Osteoblast (primary cell): ENCODE measurements around the gene ARHGAP31. TPM values are rescaled to one million over a fixed set of nuclear protein-coding genes. Genes with fewer than 3 reads are reported as not detected.
"Not testable (repeated sequence)": the region's sequence is repeated elsewhere in the genome, so short reads cannot be mapped to it uniquely, and the experiment has no call there.

ENCODE experiments used
- DNase-seq: peaks from one replicate; pipeline ENCODE4 v3.0.0; 2011; ENCODE audit warnings: low spot score, mixed read lengths; ENCODE audit not compliant: insufficient read length; ENCODE audit errors: missing footprints
- H2AFZ ChIP-seq: 2 replicates; pipeline ENCODE4 v1.6.0; 2011; ENCODE audit warnings: mild to moderate bottlenecking, low read length
- H3K27ac ChIP-seq: 2 replicates; pipeline ENCODE4 v1.5.1; 2011; ENCODE audit warnings: mild to moderate bottlenecking, low read depth, low read length, moderate library complexity
- H3K27me3 ChIP-seq: 2 replicates; pipeline ENCODE4 v1.6.0; 2012; ENCODE audit warnings: mild to moderate bottlenecking, control low read depth, inconsistent platforms, low read length, moderate library complexity; ENCODE audit not compliant: insufficient read depth
- H3K36me3 ChIP-seq: 2 replicates; pipeline ENCODE4 v1.5.1; 2011; ENCODE audit warnings: mild to moderate bottlenecking, low read length, control low read depth, moderate library complexity; ENCODE audit not compliant: insufficient read depth
- H3K4me1 ChIP-seq: 2 replicates; pipeline ENCODE4 v1.5.1; 2011; ENCODE audit warnings: mild to moderate bottlenecking, low read length, control low read depth, moderate library complexity; ENCODE audit not compliant: insufficient read depth
- H3K4me2 ChIP-seq: 2 replicates; pipeline ENCODE4 v1.6.0; 2011; ENCODE audit warnings: mild to moderate bottlenecking, low read length; ENCODE audit not compliant: insufficient read depth
- H3K4me3 ChIP-seq: fragments of 200-600 bp; sonication (generic); 3 replicates; pipeline ENCODE4 v1.5.1; 2012; ENCODE audit warnings: mild to moderate bottlenecking, low read length, inconsistent platforms; ENCODE audit not compliant: insufficient read depth
- H3K79me2 ChIP-seq: 2 replicates; pipeline ENCODE4 v1.6.0; 2012; ENCODE audit warnings: mild to moderate bottlenecking, low read length, control low read depth, inconsistent platforms; ENCODE audit not compliant: insufficient read depth
- H3K9me3 ChIP-seq: 2 replicates; pipeline ENCODE4 v1.5.1; 2011; ENCODE audit warnings: low read depth, low read length, control low read depth
- H4K20me1 ChIP-seq: 2 replicates; pipeline ENCODE4 v1.6.0; 2012; ENCODE audit warnings: mild to moderate bottlenecking, low read length, control low read depth; ENCODE audit not compliant: insufficient read depth
- total RNA-seq: library from RNA; depleted of rRNA; stranded (reverse); fragments of >200 nt; gene quantifications from 2 replicates; pipeline ENCODE4 v1.2.3, GENCODE V29; 2012
- TF ChIP-seq, protein P1 (sequence below): IDR thresholded peaks from 2 replicates; pipeline ENCODE4 v1.5.1; 2011; ENCODE audit warnings: mild to moderate bottlenecking, low read depth, low read length, moderate library complexity; ENCODE audit errors: extremely low read depth

ARHGAP31 gene
- total RNA-seq, 1 donor, result 56.5 TPM

DNA sequence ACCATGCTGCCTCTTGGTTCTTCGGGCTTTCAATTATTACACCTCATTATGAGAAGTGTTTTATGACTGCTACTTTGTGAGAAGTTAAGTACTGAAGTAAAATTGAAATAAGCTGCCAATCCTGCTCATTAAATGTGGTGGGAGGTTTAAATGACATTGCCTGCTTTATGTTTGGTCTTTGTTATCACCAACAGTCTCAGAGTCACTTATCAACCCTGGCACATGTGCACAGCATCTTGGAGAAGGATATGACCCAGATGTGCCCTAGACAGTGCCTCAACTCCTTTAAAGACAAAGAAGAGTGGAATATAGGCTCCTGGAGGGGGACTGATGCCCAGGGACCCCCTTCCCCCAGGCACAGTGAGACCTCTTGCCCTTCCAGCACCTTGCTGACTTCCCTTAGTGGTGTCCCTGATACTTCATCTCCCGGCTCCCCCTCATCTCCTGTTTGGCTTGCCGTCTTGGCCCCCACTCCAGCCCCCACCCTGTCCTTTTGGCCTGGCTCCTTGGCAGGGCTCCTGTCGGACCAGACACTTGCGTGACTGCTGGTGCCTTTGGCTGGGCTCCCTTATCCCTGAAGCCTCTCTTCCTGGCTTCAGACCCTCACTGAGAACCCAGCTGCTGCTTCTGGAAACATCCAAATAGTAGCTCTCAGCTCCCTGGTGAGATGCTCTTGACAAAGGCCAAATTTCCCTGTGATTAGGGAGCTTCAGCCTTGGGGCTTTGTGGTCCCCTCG is 39.8 kb downstream of the ARHGAP31 start:
- TF ChIP-seq, protein P1, sequence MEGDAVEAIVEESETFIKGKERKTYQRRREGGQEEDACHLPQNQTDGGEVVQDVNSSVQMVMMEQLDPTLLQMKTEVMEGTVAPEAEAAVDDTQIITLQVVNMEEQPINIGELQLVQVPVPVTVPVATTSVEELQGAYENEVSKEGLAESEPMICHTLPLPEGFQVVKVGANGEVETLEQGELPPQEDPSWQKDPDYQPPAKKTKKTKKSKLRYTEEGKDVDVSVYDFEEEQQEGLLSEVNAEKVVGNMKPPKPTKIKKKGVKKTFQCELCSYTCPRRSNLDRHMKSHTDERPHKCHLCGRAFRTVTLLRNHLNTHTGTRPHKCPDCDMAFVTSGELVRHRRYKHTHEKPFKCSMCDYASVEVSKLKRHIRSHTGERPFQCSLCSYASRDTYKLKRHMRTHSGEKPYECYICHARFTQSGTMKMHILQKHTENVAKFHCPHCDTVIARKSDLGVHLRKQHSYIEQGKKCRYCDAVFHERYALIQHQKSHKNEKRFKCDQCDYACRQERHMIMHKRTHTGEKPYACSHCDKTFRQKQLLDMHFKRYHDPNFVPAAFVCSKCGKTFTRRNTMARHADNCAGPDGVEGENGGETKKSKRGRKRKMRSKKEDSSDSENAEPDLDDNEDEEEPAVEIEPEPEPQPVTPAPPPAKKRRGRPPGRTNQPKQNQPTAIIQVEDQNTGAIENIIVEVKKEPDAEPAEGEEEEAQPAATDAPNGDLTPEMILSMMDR, result no peak
- no peak overlapping the region for H2AFZ ChIP-seq
- no peak overlapping the region for H3K4me2 ChIP-seq
- H3K27me3 ChIP-seq, result no peaks in the 10 kb centered on the region
- H3K4me1 ChIP-seq, result no peaks in the 10 kb centered on the region
- no peak overlapping the region for H3K27ac ChIP-seq
- no peak overlapping the region for H3K4me3 ChIP-seq
- H3K9me3 ChIP-seq, result no peaks in the 10 kb centered on the region
- H3K79me2 ChIP-seq, result peaks cover 60% of the 10 kb centered on the region
- peaks cover 21% of the 10 kb centered on the region for H4K20me1 ChIP-seq
- no peak for DNase-seq
- peaks cover 9% of the 10 kb centered on the region for H3K36me3 ChIP-seq

DNA sequence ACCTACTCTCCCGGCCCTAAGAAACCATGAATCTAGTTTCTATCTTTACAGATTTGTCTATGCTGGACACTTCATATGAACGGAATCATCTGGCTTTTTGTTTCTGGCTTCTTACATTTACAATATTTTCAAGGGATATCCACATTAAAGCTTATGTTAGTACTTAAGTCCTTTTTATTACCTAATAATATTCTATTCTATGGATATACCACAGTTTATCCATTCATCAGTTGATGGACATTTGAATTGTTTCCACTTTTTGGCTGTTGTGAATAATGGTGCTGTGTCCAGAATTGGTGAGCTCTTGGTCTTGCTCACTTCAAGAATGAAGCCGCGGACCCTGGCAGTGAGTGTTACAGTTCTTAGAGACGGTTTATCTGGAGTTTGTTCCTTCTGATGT is 42.6 kb downstream of the ARHGAP31 start:
- Histone ChIP-seq H3K27me3 (no peaks in the 10 kb centered on the region), H3K9me3 (no peaks in the 10 kb centered on the region)

GRCh38 chr3:119337407-119337806 is 43.2 kb downstream of the ARHGAP31 start:
- not testable (repeated sequence) for H3K4me1 ChIP-seq, H3K4me2 ChIP-seq, H3K27ac ChIP-seq, H3K36me3 ChIP-seq, DNase-seq, H3K9me3 ChIP-seq, H2AFZ ChIP-seq, H3K27me3 ChIP-seq, H3K4me3 ChIP-seq
- Histone ChIP-seq H4K20me1 (peaks cover 17% of the 10 kb centered on the region), H3K79me2 (peaks cover 60% of the 10 kb centered on the region)

More for the DNA sequence above, 42.6 kb downstream of the ARHGAP31 start:
- Histone ChIP-seq H4K20me1 (peaks cover 17% of the 10 kb centered on the region), H3K4me1 (no peaks in the 10 kb centered on the region), H3K4me2 (no peak overlapping the region), H3K27ac (no peak overlapping the region), H3K36me3 (no peaks in the 10 kb centered on the region), H2AFZ (no peak overlapping the region), H3K4me3 (no peak overlapping the region), H3K79me2 (peaks cover 58% of the 10 kb centered on the region)
- TF ChIP-seq, protein P1, result no peak
- no peak for DNase-seq

DNA sequence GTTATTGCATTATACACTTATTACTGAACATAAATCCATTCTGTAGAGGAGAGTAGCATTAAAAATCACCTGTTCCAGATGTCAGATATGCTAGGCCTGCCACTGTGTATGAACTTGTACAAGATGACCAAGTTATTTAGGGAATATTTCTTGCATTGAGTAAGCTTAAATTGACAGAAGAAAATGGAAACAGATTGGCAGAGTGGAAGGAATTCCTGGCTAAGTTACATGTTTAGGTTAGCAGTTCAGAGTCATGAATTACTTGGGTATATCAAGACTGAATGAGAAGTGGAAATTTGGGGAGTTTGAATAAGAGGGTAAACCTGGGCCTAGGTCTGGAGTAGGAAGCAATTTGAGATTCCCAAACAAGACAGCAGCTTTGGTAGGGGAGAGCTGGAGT is 44.6 kb downstream of the ARHGAP31 start:
- no peaks in the 10 kb centered on the region for H3K36me3 ChIP-seq
- H3K9me3 ChIP-seq, result no peaks in the 10 kb centered on the region
- no peak overlapping the region for H3K4me2 ChIP-seq
- H3K4me3 ChIP-seq, result no peak overlapping the region
- H4K20me1 ChIP-seq, result peaks cover 9% of the 10 kb centered on the region
- H3K4me1 ChIP-seq, result no peaks in the 10 kb centered on the region
- no peak overlapping the region for H3K27ac ChIP-seq
- H2AFZ ChIP-seq, result no peak overlapping the region
- no peaks in the 10 kb centered on the region for H3K27me3 ChIP-seq
- DNase-seq, result no peak
- peaks cover 55% of the 10 kb centered on the region for H3K79me2 ChIP-seq
- TF ChIP-seq, protein P1, result no peak
